Neural cell (in vitro differentiated cells): ENCODE data around the gene FIBCD1. TPM values are rescaled to one million over a fixed set of nuclear protein-coding genes. Genes with fewer than 3 reads are reported as not detected.

Experiments
- H2AFZ ChIP-seq: fragments of 200-600, 300-800 bp; sonication (generic), shearing (Covaris generic); 2 replicates; pipeline ENCODE4 v1.6.0; 2014; ENCODE audit warnings: low read depth, mild to moderate bottlenecking, antibody characterized with exemption, low read length, moderate library complexity
- H3F3A ChIP-seq: fragments of 200-600 bp; shearing (Covaris generic); 2 replicates; pipeline ENCODE4 v1.6.1; 2016; ENCODE audit warnings: mild to moderate bottlenecking, moderate library complexity, mixed read lengths, antibody characterized with exemption, low read length; ENCODE audit not compliant: insufficient read depth, poor library complexity, severe bottlenecking
- H3K27ac ChIP-seq: fragments of 200-600, 300-800 bp; sonication (generic), shearing (Covaris generic); 2 replicates; pipeline ENCODE4 v1.5.1; 2014; ENCODE audit warnings: mild to moderate bottlenecking, low read length, moderate library complexity
- H3K27me3 ChIP-seq: fragments of 300-800, 200-600 bp; sonication (generic), shearing (Covaris generic); 2 replicates; pipeline ENCODE4 v1.6.0; 2014; ENCODE audit warnings: mild to moderate bottlenecking, low read depth, low read length, moderate library complexity; ENCODE audit not compliant: insufficient read depth
- H3K36me3 ChIP-seq: fragments of 300-800, 200-600 bp; sonication (generic), shearing (Covaris generic); 2 replicates; pipeline ENCODE4 v1.5.1; 2014; ENCODE audit warnings: mild to moderate bottlenecking, antibody characterized with exemption, low read length, moderate library complexity; ENCODE audit not compliant: insufficient read depth
- H3K4me2 ChIP-seq: fragments of 300-800, 200-600 bp; sonication (generic), shearing (Covaris generic); 2 replicates; pipeline ENCODE4 v1.6.0; 2014; ENCODE audit warnings: mild to moderate bottlenecking, low read length
- H3K4me3 ChIP-seq: fragments of 300-800, 200-600 bp; sonication (generic), shearing (Covaris generic); 2 replicates; pipeline ENCODE4 v1.5.1; 2014; ENCODE audit warnings: mild to moderate bottlenecking, low read length, moderate library complexity
- H3K79me2 ChIP-seq: fragments of 200-600 bp; shearing (Covaris generic); replicated peaks from 2 replicates; pipeline ENCODE4 v1.6.0; 2014; ENCODE audit warnings: mild to moderate bottlenecking, low read length, moderate library complexity; ENCODE audit not compliant: insufficient read depth
- H3K9ac ChIP-seq: fragments of 300-800, 200-600 bp; sonication (generic), shearing (Covaris generic); 2 replicates; pipeline ENCODE4 v1.6.1; 2016; ENCODE audit warnings: mild to moderate bottlenecking, low read length, mixed read lengths
- H3K9me2 ChIP-seq: fragments of 200-600 bp; shearing (Covaris generic); 2 replicates; pipeline ENCODE4 v1.6.1; 2016; ENCODE audit warnings: mild to moderate bottlenecking, low read length, mixed read lengths; ENCODE audit not compliant: insufficient read depth
- H3K9me3 ChIP-seq: fragments of 200-600, 300-800 bp; sonication (generic), shearing (Covaris generic); 2 replicates; pipeline ENCODE4 v1.6.1; 2016; ENCODE audit warnings: mild to moderate bottlenecking, mixed run types, low read length, moderate library complexity, mixed read lengths
- H4K20me1 ChIP-seq: fragments of 200-600 bp; shearing (Covaris generic); 2 replicates; pipeline ENCODE4 v1.6.1; 2016; ENCODE audit warnings: mild to moderate bottlenecking, mixed run types; ENCODE audit not compliant: insufficient read depth
- EP300 ChIP-seq: fragments of 450-650 bp; conservative IDR thresholded peaks from 2 replicates; pipeline ENCODE4 v1.6.1; 2014; ENCODE audit warnings: antibody characterized with exemption, mild to moderate bottlenecking, moderate library complexity; ENCODE audit not compliant: poor library complexity, severe bottlenecking
- EZH2 ChIP-seq: fragments of 200-600, 300-800 bp; shearing (Covaris generic), sonication (generic); IDR thresholded peaks from 2 replicates; pipeline ENCODE4 v1.6.1; 2014; ENCODE audit warnings: antibody characterized with exemption, low read length, borderline replicate concordance, mild to moderate bottlenecking; ENCODE audit not compliant: insufficient read depth, poor library complexity, severe bottlenecking
- MXI1 ChIP-seq: fragments of 450-650 bp; conservative IDR thresholded peaks from 2 replicates; pipeline ENCODE4 v1.6.1; 2014; ENCODE audit warnings: antibody characterized with exemption, mild to moderate bottlenecking; ENCODE audit not compliant: poor library complexity, severe bottlenecking
- POLR2AphosphoS5 ChIP-seq: IDR thresholded peaks from 2 replicates; pipeline ENCODE4 v1.6.1; 2012
- RAD21 ChIP-seq: fragments of 450-650 bp; conservative IDR thresholded peaks from 2 replicates; pipeline ENCODE4 v1.6.1; 2014; ENCODE audit warnings: antibody characterized with exemption, mild to moderate bottlenecking, moderate library complexity
- SMC3 ChIP-seq: fragments of 450-650 bp; conservative IDR thresholded peaks from 2 replicates; pipeline ENCODE4 v1.6.1; 2014; ENCODE audit warnings: antibody characterized with exemption, mild to moderate bottlenecking, moderate library complexity; ENCODE audit not compliant: poor library complexity
- TAF1 ChIP-seq: IDR thresholded peaks from 2 replicates; pipeline ENCODE4 v1.6.1; 2012; ENCODE audit warnings: low read depth
- polyA plus RNA-seq: library from polyadenylated mRNA; depleted of rRNA; stranded (reverse); fragments of >200 nt; gene quantifications from 2 replicates; pipeline ENCODE4 v1.2.3, GENCODE V29; 2014
- TF ChIP-seq, protein P1 (sequence below): fragments of 450-650 bp; IDR thresholded peaks from 2 replicates; pipeline ENCODE4 v1.5.1; 2014; ENCODE audit warnings: antibody characterized with exemption, mild to moderate bottlenecking, moderate library complexity; ENCODE audit not compliant: poor library complexity, severe bottlenecking
- TF ChIP-seq, protein P2 (sequence below): IDR thresholded peaks from 2 replicates; pipeline ENCODE4 v1.6.1; 2012; ENCODE audit warnings: borderline replicate concordance

The FIBCD1 gene
- polyA plus RNA-seq, 1 donor from 2014 or later: 2.7 TPM

DNA sequence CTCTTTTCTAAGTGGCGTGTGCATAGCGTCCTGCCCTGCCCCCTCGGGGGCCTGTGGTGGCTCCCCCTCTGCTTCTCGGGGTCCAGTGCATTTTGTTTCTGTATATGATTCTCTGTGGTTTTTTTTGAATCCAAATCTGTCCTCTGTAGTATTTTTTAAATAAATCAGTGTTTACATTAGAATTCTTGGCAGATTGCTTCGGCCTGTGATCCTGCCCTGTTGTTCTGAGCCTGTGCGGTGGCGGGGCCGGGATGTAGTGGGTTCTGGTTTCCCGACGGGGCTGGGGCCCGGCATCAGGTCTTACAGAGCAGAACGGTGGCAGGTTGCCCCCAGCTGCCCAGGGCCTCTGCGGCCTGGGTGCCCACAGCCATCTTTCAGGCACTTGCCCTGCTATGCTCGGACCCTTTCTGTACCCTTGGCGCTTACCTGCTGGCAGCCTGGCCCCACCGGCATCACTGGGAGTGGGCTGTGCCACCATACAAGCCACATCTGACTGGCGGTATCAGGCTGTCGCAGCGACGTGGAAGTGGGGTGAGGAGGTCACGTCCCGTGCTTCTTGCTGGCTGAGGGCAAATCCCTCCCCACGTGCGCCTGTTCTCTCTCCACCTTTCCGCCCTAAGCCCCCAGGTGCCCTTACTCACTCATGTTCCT, 51.4 kb downstream of the FIBCD1 start:
- TF ChIP-seq, protein P1, sequence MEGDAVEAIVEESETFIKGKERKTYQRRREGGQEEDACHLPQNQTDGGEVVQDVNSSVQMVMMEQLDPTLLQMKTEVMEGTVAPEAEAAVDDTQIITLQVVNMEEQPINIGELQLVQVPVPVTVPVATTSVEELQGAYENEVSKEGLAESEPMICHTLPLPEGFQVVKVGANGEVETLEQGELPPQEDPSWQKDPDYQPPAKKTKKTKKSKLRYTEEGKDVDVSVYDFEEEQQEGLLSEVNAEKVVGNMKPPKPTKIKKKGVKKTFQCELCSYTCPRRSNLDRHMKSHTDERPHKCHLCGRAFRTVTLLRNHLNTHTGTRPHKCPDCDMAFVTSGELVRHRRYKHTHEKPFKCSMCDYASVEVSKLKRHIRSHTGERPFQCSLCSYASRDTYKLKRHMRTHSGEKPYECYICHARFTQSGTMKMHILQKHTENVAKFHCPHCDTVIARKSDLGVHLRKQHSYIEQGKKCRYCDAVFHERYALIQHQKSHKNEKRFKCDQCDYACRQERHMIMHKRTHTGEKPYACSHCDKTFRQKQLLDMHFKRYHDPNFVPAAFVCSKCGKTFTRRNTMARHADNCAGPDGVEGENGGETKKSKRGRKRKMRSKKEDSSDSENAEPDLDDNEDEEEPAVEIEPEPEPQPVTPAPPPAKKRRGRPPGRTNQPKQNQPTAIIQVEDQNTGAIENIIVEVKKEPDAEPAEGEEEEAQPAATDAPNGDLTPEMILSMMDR: no peak
- TF ChIP-seq SMC3: no peak
- no peak for TF ChIP-seq POLR2AphosphoS5
- no peak for TF ChIP-seq RAD21
- TF ChIP-seq MXI1: no peak
- no peak for TF ChIP-seq TAF1
- TF ChIP-seq, protein P2, sequence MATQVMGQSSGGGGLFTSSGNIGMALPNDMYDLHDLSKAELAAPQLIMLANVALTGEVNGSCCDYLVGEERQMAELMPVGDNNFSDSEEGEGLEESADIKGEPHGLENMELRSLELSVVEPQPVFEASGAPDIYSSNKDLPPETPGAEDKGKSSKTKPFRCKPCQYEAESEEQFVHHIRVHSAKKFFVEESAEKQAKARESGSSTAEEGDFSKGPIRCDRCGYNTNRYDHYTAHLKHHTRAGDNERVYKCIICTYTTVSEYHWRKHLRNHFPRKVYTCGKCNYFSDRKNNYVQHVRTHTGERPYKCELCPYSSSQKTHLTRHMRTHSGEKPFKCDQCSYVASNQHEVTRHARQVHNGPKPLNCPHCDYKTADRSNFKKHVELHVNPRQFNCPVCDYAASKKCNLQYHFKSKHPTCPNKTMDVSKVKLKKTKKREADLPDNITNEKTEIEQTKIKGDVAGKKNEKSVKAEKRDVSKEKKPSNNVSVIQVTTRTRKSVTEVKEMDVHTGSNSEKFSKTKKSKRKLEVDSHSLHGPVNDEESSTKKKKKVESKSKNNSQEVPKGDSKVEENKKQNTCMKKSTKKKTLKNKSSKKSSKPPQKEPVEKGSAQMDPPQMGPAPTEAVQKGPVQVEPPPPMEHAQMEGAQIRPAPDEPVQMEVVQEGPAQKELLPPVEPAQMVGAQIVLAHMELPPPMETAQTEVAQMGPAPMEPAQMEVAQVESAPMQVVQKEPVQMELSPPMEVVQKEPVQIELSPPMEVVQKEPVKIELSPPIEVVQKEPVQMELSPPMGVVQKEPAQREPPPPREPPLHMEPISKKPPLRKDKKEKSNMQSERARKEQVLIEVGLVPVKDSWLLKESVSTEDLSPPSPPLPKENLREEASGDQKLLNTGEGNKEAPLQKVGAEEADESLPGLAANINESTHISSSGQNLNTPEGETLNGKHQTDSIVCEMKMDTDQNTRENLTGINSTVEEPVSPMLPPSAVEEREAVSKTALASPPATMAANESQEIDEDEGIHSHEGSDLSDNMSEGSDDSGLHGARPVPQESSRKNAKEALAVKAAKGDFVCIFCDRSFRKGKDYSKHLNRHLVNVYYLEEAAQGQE: no peak
- no peak for TF ChIP-seq EZH2
- TF ChIP-seq EP300: no peak
- no peaks in the 10 kb centered on the region for H3K79me2 ChIP-seq
- no peaks in the 10 kb centered on the region for H3K36me3 ChIP-seq
- H3K9ac ChIP-seq: no peak overlapping the region
- no peak overlapping the region for H3K4me3 ChIP-seq
- H2AFZ ChIP-seq: no peak overlapping the region
- H3K27ac ChIP-seq: no peak overlapping the region
- no peak overlapping the region for H3K4me2 ChIP-seq
- no peaks in the 10 kb centered on the region for H4K20me1 ChIP-seq
- H3K9me2 ChIP-seq: no peaks in the 10 kb centered on the region
- H3F3A ChIP-seq: peaks cover 5% of the 10 kb centered on the region
- H3K27me3 ChIP-seq: no peaks in the 10 kb centered on the region
- H3K9me3 ChIP-seq: no peaks in the 10 kb centered on the region

DNA sequence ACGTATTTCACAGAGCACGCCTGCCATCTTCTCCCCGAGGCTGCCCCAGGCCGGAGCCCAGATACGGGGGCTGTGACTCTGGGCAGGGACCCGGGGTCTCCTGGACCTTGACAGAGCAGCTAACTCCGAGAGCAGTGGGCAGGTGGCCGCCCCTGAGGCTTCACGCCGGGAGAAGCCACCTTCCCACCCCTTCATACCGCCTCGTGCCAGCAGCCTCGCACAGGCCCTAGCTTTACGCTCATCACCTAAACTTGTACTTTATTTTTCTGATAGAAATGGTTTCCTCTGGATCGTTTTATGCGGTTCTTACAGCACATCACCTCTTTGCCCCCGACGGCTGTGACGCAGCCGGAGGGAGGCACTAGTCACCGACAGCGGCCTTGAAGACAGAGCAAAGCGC, 52.1 kb downstream of the FIBCD1 start:
- Histone ChIP-seq H3K9me3 (no peaks in the 10 kb centered on the region), H4K20me1 (no peaks in the 10 kb centered on the region), H3K4me3 (no peak overlapping the region), H3F3A (peaks cover 5% of the 10 kb centered on the region), H3K27me3 (no peaks in the 10 kb centered on the region), H3K9me2 (no peaks in the 10 kb centered on the region), H3K36me3 (no peaks in the 10 kb centered on the region), H3K79me2 (no peaks in the 10 kb centered on the region), H3K27ac (no peak overlapping the region), H2AFZ (no peak overlapping the region), H3K4me2 (no peak overlapping the region), H3K9ac (no peak overlapping the region)
- TF ChIP-seq MXI1: no peak
- no peak for TF ChIP-seq SMC3
- TF ChIP-seq EZH2: no peak
- no peak for TF ChIP-seq RAD21
- TF ChIP-seq, protein P1: no peak
- TF ChIP-seq TAF1: no peak
- no peak for TF ChIP-seq EP300
- TF ChIP-seq POLR2AphosphoS5: no peak
- TF ChIP-seq, protein P2: no peak
